Activated T-cell treated with anti-CD3 and anti-CD28 coated beads for 48 hours (primary cell): ENCODE data around the gene TSPOAP1.

Source experiments
- DNase-seq: peaks from one replicate; pipeline ENCODE4 v3.0.0-alpha.2; 2020; ENCODE audit warnings: low read depth

The TSPOAP1 gene

DNA sequence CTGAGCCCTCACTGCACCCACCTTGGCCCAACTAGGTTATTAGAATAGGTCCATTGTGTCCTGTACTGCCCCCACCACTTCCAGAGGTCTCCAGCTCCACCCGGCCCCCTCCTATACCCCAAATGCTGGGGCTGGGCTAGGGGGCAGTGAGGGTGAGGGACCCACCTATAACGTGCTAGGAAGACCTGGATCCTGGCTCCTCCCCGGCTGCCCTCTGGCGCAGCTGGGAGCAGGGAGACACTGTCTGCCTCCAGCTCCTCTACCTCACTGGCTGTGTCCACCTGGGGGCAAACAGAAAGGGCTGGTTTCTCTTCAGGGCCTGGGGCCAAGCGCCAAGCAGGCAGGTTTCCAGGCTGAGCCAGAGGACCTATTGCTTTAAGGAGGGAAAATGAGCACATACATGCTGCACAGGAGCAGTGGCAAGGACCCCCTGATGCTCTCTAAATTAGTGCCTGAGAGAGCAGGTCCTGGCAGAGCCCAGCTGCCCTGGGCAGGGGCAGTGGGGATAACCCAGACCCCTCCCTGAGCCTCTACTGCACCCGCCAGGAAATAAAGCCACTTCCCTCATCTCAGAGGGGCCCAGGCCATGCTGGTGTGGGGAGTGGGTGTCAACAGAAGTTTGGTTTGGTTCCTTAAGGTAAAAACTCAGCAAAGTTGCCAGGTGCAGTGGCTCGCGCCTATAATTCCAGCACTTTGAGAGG is 12.2 kb downstream of the TSPOAP1 start:
- no peak for DNase-seq

DNA sequence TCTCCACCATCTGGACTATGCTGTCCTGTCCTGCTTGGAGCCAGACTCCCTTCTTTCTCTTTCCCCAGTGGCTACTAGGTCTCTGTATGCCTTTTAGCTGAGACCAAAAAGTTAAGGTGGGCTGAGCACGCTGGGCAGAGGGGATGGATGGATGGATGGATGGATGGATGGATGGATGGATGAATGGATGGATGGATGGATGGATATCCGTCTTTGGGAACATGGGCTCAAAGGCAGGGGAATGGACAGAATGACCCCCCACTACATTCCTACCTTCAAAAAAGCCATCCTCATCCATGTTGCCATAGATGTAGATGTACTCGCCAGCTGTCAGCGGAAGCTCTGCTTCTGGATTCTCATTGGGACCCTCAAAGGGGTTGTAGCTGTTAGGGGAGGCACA is 12.8 kb downstream of the TSPOAP1 start:
- DNase-seq: no peak

GRCh38 chr17:58315281-58315711 is 13.3 kb downstream of the TSPOAP1 start:
- no peak for DNase-seq

DNA sequence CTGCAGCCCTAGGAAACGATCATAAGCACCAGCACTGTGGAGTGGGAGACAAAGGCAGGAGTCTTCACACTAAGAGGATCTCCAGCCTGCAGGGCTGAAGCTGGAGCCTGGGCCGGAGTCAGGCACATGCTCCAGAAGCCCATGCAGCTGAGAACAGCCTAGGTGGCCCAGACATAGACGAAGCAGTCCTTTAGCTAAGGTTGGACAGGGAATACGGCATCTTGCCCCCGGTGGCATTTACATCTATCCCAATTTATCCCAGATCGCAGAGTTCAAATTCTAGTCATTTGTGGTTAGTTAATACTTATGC is 13.9 kb downstream of the TSPOAP1 start:
- no peak for DNase-seq

DNA sequence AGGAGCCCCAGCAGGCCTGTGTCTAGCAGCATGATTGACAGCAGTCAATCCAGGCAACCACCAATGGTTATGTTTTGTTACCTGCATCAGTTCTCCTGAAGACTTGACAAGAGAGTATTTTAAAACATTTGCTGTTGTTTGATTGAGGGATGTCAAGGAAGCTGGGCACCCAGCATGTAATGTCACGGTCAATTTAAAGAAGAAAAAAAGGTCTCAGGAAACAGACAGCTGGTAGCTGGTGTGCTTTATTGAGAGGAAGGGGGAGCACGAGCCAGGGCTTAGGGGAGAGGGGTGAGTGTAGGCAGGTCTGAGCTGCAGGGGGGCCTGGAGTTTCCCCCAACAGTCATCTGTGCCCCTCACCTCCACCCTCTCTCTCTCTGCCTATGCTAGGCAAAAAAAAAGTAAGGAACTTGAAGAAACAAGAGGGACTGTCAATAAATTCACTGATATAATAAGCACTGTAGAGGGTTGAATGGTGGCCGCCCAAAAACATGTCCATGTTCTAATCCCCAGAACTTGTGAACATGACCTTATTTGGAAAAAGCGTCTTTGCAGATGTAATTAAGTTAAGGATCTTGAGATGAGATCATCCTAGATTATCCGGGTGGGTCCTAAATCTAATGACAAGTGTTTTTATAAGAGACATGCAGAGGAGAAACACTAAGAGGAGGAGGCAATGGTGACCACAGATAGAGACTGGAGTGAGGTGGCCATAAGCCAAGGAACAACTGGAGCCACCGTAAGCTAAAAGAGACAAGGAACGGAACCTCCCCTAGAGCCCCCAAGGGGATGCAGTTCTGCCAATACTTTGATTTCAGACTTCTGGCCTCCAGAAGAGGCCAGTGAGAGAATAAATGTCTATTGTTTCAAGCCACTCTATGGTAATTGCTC is 14.5 kb downstream of the TSPOAP1 start:
- no peak for DNase-seq

GRCh38 chr17:58312829-58313228 is 15.8 kb downstream of the TSPOAP1 start:
- DNase-seq: no peak

GRCh38 chr17:58312021-58312630 is 16.5 kb downstream of the TSPOAP1 start:
- DNase-seq: no peak

DNA sequence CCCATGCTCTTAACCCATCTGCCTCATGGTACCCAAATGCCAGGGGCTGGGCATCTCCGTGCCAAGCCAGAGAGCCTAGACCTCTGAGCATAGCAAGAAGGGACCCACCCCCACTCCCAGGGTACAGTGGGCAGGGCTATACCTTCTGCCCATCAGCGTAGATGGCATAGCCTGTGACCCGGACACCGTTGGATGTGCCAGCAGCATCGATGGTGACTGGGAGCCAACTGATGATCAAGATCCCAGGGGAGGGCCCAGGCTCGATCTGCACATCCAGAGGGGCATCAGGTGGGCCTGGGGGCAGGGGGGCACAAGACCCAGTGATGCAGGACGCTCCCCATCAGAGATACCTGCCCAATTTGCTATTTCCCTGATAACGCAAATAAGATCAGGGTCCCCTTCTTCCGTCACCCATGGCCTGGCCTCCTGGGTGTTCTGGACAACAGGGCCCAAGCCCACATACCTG is 17.1 kb downstream of the TSPOAP1 start:
- no peak for DNase-seq

GRCh38 chr17:58310511-58311428 is 17.8 kb downstream of the TSPOAP1 start:
- no peak for DNase-seq

GRCh38 chr17:58309918-58310259 is 18.7 kb downstream of the TSPOAP1 start:
- DNase-seq: no peak

DNA sequence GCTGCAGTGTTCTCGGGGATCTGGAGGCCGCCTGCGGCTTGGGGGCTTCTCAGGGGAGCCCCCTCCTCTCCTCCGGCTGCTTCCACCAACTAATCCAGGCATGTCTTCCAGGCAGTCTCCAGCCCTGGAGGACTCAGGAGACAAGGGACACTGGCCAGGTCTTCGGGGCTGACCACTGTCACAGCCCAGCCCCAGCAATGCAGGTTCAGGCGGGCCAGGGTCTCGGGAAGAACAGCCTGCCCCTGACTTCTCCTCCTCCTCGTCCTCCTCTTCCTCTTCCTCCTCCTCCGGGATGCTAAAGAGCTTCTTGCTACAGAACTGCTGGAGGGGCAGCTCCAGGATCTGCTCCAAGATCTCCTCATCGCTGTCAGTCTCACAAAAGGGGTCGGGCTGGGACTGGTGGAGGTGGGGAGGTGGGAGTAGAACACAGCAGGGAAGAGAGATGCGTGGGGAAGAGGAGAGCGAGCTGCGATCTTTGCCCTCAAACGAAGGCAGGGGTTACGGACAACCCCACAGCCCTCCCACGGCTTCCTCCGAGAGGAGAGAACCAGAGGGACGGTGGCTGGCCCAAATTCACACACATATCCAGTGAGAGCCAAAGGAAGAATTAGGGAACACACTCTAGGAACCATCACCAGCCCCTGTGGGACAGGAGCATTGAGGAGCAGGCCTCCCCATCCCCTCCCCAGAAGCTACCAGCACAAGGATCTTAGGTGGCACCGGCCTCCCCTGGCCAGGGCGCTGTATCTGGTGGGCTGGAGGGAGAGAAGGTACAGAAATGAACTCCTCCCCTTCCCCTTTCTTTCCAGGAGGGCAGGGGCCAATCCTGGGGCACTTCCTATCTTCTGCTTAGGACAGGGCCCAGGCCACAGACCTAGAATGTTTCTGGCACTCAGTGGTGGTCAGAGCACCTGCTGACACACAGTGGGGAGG is 19.3 kb downstream of the TSPOAP1 start:
- DNase-seq: no peak

GRCh38 chr17:58308173-58308984 is 20.2 kb downstream of the TSPOAP1 start:
- no peak for DNase-seq

DNA sequence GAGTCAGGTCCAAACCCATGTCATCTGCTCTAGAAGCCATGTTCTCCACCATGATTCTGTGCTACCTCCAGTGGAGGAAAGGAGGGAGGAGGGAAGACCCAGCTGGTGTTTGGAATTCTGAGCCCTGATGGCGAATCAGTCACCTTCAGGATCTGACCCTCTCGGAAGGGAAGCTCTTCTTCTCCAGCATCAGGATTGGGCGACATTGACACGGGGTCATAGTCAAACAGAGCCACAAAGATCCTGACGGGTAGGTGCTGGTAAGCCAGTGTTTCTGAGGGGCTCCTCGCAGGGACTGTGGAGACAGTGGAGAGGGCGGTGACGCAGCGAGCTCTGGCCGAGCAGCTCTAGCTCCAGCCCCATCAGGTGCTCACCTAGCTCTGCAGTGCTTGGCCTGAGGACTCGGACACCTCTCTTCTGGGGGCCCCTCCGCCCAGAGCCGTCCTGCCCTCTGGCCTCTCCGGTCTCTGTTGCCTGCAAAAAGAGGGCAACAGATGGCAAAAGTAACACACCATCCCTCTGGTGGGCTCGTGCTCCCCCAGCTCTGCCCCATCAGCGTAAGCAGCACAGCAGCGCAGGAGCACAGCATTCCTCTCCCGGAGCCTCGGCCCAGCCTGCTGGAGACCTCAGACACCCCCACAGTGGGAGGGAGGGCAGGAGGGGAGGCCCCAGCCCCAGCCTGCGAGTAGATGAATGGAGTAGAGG is 21.0 kb downstream of the TSPOAP1 start:
- no peak for DNase-seq

DNA sequence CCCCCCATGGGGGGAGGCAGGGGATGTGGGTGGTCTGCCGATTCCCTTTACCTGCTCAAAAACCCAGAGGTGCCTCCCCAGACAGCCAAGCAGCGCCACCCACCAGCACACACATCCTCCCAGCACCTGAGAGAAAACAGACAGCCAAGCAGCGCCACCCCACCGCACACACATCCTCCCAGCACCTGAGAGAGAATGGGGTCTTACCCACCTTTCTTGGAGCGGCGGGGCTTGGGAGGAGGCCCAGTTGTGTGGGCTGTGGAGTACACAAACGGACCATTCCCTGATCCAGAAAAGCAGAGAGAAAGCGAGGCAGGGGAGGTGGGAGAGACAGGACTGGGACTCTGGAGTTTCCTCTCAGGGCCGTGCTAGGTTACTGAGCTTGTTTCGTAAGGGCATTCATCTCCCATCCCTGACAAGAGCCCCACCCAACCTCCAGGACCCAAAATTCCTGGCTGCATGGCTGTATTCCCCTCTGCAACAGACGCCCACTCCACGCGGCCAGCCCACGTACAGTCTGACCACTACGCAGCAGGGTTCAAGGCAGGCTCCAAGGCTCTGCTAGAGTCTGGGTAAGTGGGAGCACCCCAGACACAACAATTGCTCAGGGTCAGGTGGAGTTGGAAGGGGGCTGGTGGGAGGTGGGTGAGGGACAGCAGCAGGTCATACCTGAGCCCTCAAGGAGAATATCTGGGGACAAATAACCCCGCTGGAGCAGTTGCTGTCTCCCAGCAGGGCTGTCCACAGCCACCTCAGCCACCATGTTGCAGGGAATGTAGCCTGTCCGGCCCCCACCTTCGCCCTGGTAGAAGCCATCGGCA is 22.3 kb downstream of the TSPOAP1 start:
- no peak for DNase-seq

DNA sequence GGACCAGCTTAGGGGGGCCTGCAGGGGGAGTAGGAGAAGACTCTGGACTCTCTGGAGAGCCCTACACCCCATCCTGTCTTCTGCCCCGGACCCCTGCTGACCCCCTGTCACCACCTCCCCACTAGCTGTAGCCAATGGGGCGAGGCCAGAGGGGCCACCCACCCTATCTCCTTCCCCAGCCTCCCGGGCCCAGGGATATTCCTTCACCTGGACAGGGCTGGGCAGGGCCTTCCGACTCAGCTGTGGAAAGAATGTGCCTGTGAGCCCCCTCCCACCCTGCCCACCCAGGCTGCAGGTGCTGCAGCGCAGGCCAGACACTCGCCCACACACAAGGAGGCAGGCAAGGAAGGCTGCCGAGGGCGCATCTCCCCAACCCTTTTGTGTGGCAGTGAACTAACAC is 23.0 kb downstream of the TSPOAP1 start:
- DNase-seq: no peak

- DNase-seq: no peak
Observed at GRCh38 chr17:58304750-58305486, 23.7 kb downstream of the TSPOAP1 start.

GRCh38 chr17:58303971-58304749 is 24.4 kb downstream of the TSPOAP1 start:
- peak; percentile 63 for DNase-seq
